Measurements from ENCODE around the gene GP9.

- TF ChIP-seq CTCF (IDR thresholded peaks at IDR 0.05; ENCODE audit: low read length) = no peak
- no peak for TF ChIP-seq EZH2 (IDR thresholded peaks at IDR 0.05; ENCODE audit: borderline replicate concordance, low read length)
Measured at GRCh38 chr3:129085165-129085715, 24.7 kb downstream of the GP9 start.

Data from OCI-LY1 (cell line).